DMS 273 (cell line): Measurements from ENCODE around the gene CAMK1.

Source experiments
- DNase-seq: peaks from one replicate; lab custom pipeline; 2025; ENCODE audit not compliant: unreplicated experiment; lab: John Stamatoyannopoulos, UW

Gene CAMK1

GRCh38 chr3:9769426-9770275 is at the start of gene CAMK1:
Gene CAMK1, minus strand, starts transcription at chr3:9769947. Its CDS starts 2,198 bp downstream, at chr3:9767749.
- peak; percentile 80 for DNase-seq

DNA sequence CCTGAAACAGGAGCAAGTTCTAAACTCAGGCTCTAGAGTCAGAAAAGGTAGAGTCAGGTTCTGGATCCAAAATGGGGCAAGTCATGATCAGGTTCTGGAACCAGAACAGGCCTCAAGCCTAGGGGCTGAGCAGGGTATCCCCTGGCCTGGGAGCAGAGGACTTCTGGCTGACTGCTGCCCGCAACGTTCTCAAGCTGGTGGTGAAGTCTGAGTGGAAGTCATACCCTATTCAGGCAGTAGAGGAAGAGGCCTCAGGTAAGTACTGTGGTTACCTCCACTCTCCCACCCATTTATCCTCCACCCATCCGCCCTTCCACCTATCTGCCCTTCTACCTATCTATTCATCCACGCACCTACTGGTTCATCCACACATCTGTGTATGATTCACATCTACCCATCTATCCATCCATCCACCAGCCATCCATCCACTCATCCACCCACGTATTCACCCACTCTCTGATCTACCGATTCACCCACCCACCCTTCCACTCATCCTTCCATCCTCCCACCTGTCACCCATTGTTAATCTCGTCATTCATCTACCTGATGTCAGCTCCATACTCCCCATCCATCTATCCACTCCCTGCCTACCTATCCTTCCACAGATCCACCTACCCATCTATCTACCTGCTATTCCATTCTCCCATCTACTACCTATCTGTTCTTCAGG is 49.1 kb upstream of the CAMK1 start:
- no peak for DNase-seq

DNA sequence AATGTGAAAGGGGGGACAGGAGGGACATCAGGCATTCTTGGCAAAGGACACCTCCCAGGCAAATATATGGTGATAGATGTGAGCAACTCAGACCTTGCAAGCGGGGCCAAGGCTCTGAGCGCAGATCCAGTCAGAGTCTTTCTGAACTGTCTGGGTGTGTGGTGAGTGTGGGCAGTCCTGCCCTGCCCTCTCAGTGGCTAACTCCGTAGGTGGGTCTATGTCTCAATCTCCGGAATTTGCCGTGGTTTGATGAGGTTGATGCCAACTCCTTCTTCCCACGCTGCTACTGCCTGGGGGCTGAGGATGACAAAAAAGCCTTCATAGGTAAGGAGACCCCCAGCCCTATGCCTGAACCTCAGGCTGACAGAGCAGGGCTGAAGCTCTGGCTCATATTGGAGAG is 47.7 kb upstream of the CAMK1 start:
- DNase-seq, result no peak

GRCh38 chr3:9815986-9816385 is 46.2 kb upstream of the CAMK1 start:
- DNase-seq, result no peak

- DNase-seq, result no peak
Measured at GRCh38 chr3:9812870-9813483, 43.2 kb upstream of the CAMK1 start.

- DNase-seq, result no peak
Measured at GRCh38 chr3:9810846-9811245, 41.1 kb upstream of the CAMK1 start.

DNA sequence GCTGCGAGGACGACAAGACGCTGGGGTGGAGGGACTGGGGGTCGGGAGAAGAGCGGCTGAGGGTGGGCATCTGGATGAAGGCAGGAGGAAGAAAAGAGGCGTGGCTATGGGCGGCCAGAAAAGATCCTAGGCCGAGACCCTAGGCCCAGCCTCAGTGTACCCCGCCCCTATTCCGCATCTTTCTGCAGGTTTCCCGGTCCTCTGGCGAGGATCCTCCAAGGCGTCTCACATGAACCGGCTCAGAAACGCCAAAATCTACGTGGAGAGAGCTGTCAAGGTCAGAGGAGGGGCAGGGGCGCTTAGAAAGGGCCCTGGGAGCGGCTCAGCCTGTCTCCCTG is 40.7 kb upstream of the CAMK1 start:
- no peak for DNase-seq

- DNase-seq, result peak; percentile 81
Measured at GRCh38 chr3:9809615-9810432, 40.1 kb upstream of the CAMK1 start, which contains the start of gene TTLL3. Gene TTLL3, plus strand, starts transcription at chr3:9810262. Its CDS starts 400 bp downstream, at chr3:9810662.

GRCh38 chr3:9809239-9809614 is 39.5 kb upstream of the CAMK1 start:
- DNase-seq, result peak; percentile 69

- DNase-seq, result peak; percentile 74
Measured at GRCh38 chr3:9808345-9809037, 38.7 kb upstream of the CAMK1 start.

GRCh38 chr3:9807981-9808344 is 38.2 kb upstream of the CAMK1 start:
- no peak for DNase-seq

DNA sequence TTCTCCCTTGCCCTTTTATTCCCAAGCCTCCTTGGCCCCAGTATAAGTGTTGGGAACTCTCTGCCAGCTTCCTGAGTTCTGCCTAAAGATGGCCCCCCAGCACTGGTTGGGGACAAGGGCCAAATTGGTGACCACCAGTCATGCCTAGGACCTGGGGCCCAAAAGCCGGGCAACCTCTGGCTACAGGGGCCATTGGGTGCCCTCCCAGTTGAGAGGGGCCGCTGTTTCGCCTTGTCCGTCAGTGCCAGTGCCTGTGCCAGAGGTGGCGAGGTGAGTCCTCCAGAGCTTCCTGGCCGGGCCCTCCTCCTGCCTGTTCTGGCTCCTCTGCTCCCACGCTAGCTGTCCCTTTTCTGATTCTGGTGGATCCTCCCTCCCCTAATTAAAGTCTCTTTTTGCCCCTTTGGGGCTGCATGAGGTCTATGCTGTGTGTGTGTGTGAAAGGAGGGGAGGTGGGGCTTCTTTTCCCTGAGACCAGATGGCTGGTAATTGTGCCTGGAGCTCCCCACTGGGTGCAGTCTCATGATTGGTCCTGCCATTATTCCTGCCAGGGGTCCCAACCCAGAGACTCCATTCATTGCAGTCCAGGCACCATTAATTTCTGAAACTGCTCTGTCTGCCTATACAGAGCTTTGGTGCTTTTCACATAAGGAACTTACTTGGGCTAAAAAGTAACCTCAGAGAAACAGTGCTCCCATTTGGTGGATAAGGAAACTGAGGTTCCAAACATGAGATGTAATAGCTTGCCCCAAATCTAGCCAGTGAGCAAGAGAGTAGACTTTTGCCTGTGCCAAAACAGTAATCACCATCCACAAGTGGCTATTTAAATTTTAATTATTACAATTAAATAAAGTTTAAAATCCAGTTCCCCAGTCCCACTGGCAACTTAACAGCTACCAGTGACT is 37.2 kb upstream of the CAMK1 start:
- DNase-seq, result peak; percentile 86

GRCh38 chr3:9806137-9806536 is 36.4 kb upstream of the CAMK1 start:
- peak; percentile 48 for DNase-seq

DNA sequence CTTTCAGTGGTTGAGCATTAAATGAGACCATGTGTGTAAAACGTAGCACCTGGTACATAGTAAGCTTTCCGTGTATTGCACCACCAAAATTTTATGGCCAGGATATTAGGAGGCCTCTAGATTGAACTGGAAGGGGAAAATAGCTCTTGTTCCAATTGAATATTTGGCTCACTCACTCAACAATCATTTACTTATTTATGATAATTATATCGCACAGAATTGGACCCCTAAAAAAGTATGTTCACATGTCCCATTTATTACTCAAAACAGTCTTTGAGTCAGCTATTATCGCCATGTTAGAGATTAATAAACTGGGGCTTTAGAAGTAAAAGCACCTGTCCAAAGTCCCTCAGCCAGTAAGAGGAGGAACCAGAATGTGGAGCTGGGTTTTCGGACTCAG is 35.2 kb upstream of the CAMK1 start:
- DNase-seq, result no peak

DNA sequence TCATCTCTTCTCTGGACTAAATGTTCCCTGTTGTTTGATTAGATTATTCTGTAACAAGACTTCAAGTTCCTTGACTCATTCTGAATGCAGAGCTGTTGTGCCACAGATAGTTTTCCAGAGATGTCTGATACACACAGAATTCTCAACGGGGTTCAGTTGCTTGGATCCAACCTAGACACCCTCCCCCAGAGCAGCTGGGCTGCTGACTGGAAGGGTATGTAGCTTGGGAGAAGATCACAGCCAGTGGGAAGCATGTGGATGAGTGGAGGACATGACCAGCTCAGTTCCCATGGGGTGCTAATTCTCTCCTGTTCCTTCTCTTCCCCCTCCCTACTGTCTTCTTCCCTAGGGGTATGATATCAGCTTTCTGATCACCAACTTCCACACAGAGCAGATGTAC is 33.7 kb upstream of the CAMK1 start:
- DNase-seq, result no peak

GRCh38 chr3:9800529-9800928 is 30.8 kb upstream of the CAMK1 start:
- peak; percentile 26 for DNase-seq

- DNase-seq, result no peak
Measured at GRCh38 chr3:9797196-9797945, 27.6 kb upstream of the CAMK1 start.

DNA sequence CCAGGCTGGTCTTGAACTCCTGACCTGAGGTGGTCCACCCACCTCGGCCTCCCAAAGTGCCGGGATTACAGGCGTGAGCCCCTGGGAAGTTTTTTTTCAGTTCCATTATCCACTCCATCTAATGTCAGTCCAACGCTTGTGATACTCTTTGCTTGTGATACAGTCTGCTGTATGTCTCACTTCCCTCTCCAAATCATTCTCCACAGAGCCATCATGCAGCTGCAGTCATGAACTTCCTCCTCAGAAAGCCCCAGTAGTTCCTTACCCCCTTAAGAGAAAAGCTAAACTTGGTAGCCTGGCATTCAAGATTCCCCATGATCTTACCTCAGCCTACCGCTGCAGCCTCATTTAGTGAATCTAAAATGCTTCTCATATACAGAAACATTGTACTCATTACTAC is 25.5 kb upstream of the CAMK1 start:
- DNase-seq, result no peak

- no peak for DNase-seq
Measured at GRCh38 chr3:9794400-9794799, 24.7 kb upstream of the CAMK1 start.
